Pons (tissue), 1 donor: ENCODE data around the gene STK39.

ENCODE experiments used
- DNase-seq: peaks from one replicate; pipeline ENCODE4 v3.0.0-alpha.2; 2016; ENCODE audit warnings: low spot score

STK39 gene

GRCh38 chr2:168208652-168209051, 38.7 kb downstream of the STK39 start:
- DNase-seq: no peak

GRCh38 chr2:168207851-168208250, 39.5 kb downstream of the STK39 start:
- no peak for DNase-seq

- DNase-seq: no peak
These were observed 43.4 kb downstream of the STK39 start for GRCh38 chr2:168203762-168204693.

GRCh38 chr2:168201584-168202116, 45.7 kb downstream of the STK39 start:
- peak; percentile 81 for DNase-seq

GRCh38 chr2:168200930-168201583, 46.3 kb downstream of the STK39 start:
- DNase-seq: no peak

- no peak for DNase-seq
These were observed 48.8 kb downstream of the STK39 start for GRCh38 chr2:168198476-168199207.

- no peak for DNase-seq
These were observed 50.6 kb downstream of the STK39 start for GRCh38 chr2:168196764-168197180.

GRCh38 chr2:168194784-168195522, 52.4 kb downstream of the STK39 start:
- DNase-seq: no peak

- DNase-seq: no peak
These were observed 54.4 kb downstream of the STK39 start for GRCh38 chr2:168192839-168193616.

- no peak for DNase-seq
These were observed 55.2 kb downstream of the STK39 start for GRCh38 chr2:168191955-168192785.

GRCh38 chr2:168190590-168191336, 56.6 kb downstream of the STK39 start:
- DNase-seq: no peak

GRCh38 chr2:168189835-168190569, 57.4 kb downstream of the STK39 start:
- DNase-seq: no peak

GRCh38 chr2:168188002-168188401, 59.4 kb downstream of the STK39 start:
- DNase-seq: peak; percentile 53

- DNase-seq: no peak
These were observed 60.9 kb downstream of the STK39 start for GRCh38 chr2:168186452-168186851.

- DNase-seq: no peak
These were observed 61.7 kb downstream of the STK39 start for GRCh38 chr2:168185583-168186274.

- DNase-seq: no peak
These were observed 62.5 kb downstream of the STK39 start for GRCh38 chr2:168184681-168185513.
